Placental pericyte (primary cell): ENCODE measurements around the gene FOXP3. TPM values are rescaled to one million over a fixed set of nuclear protein-coding genes. Genes with fewer than 3 reads are reported as not detected.

Source experiments
- total RNA-seq: library from RNA; depleted of rRNA; stranded (reverse); fragments of >200 nt; gene quantifications from 2 replicates; pipeline ENCODE4 v1.2.3, GENCODE V29; 2012

The FOXP3 gene
- total RNA-seq = not detected in 2 replicates

GRCh38 chrX:49264460-49264859 lies at the start of gene FOXP3:
TSS of gene FOXP3 (minus strand) at chrX:49264710. CDS start at chrX:49258505, 6,205 bp downstream.

GRCh38 chrX:49303346-49303745 lies 38.8 kb upstream of the FOXP3 start, which contains the start of gene GAGE10:
TSS of gene GAGE10 (plus strand) at chrX:49303646. CDS start at chrX:49304860, 1,214 bp downstream.

GRCh38 chrX:49269767-49270248 lies 5.3 kb upstream of the FOXP3 start, which contains the start of gene PPP1R3F:
TSS of gene PPP1R3F (plus strand) at chrX:49269793. CDS start at chrX:49269870, 77 bp downstream.

GRCh38 chrX:49233176-49233575 lies 31.3 kb downstream of the FOXP3 start, which contains the start of gene CACNA1F:
TSS of gene CACNA1F (minus strand) at chrX:49233340. CDS start at chrX:49233309, 31 bp downstream.

Other genes starting within 250 kb of the FOXP3 start
- 57.8 and 66.3 TPM in 2 replicates for gene TFE3, start 221.4 kb downstream of the FOXP3 start, total RNA-seq
- 0.57 and 1.1 TPM in 2 replicates for gene CCDC120, start 205.7 kb downstream of the FOXP3 start, total RNA-seq
- gene PRAF2, start 190.7 kb downstream of the FOXP3 start, total RNA-seq = 14.0 and 15.2 TPM in 2 replicates
- gene WDR45, start 184.8 kb downstream of the FOXP3 start, total RNA-seq = 65.3 and 152 TPM in 2 replicates
- gene GPKOW, start 141.0 kb downstream of the FOXP3 start, total RNA-seq = 17.8 and 19.9 TPM in 2 replicates
- gene MAGIX, start 102.0 kb downstream of the FOXP3 start, total RNA-seq = 1.1 and 3.3 TPM in 2 replicates
- 54.3 and 88.5 TPM in 2 replicates for gene PLP2, start 92.8 kb downstream of the FOXP3 start, total RNA-seq
- 5.0 and 6.3 TPM in 2 replicates for gene PRICKLE3, start 78.3 kb downstream of the FOXP3 start, total RNA-seq
- gene SYP, start 64.5 kb downstream of the FOXP3 start, total RNA-seq = under 0.01 and 0.29 TPM in 2 replicates
- gene CACNA1F, start 31.4 kb downstream of the FOXP3 start, total RNA-seq = not detected in 2 replicates
- gene CCDC22, start 29.2 kb downstream of the FOXP3 start, total RNA-seq = 12.0 and 20.9 TPM in 2 replicates
- 4.6 and 5.2 TPM in 2 replicates for gene PPP1R3F, start 5.1 kb upstream of the FOXP3 start, total RNA-seq
- not detected in 2 replicates for gene GAGE10, start 38.9 kb upstream of the FOXP3 start, total RNA-seq
- gene GAGE12J, start 57.3 kb upstream of the FOXP3 start, total RNA-seq = not detected in 2 replicates
- gene GAGE13, start 66.9 kb upstream of the FOXP3 start, total RNA-seq = not detected in 2 replicates